DOHH2 (cell line): Measurements from ENCODE around the gene PPP2R5B.

Experiments
- H3F3A ChIP-seq: fragments of 200-600 bp; sonication (generic), shearing (Covaris generic); 2 replicates; pipeline ENCODE4 v1.6.0; 2016; ENCODE audit warnings: antibody characterized with exemption, mild to moderate bottlenecking; ENCODE audit not compliant: control insufficient read depth, insufficient read depth
- H3K27ac ChIP-seq: fragments of 200-600 bp; sonication (generic); 2 replicates; pipeline ENCODE4 v1.5.1; 2014; ENCODE audit warnings: low read depth, mild to moderate bottlenecking, low read length, moderate library complexity
- H3K27me3 ChIP-seq: fragments of 200-600 bp; sonication (generic); 2 replicates; pipeline ENCODE4 v1.6.1; 2014; ENCODE audit warnings: mild to moderate bottlenecking, low read length, mixed read lengths; ENCODE audit not compliant: control insufficient read depth
- H3K36me3 ChIP-seq: fragments of 200-600 bp; sonication (generic); 2 replicates; pipeline ENCODE4 v1.6.1; 2014; ENCODE audit warnings: mild to moderate bottlenecking, low read length, moderate library complexity, mixed read lengths; ENCODE audit not compliant: control insufficient read depth
- H3K4me1 ChIP-seq: fragments of 200-600 bp; sonication (generic); 2 replicates; pipeline ENCODE4 v1.6.1; 2014; ENCODE audit warnings: mild to moderate bottlenecking, low read length, mixed read lengths; ENCODE audit not compliant: control insufficient read depth
- H3K4me2 ChIP-seq: fragments of 200-600 bp; sonication (generic); 2 replicates; pipeline ENCODE4 v1.6.0; 2014; ENCODE audit warnings: mild to moderate bottlenecking, low read length, moderate library complexity
- H3K4me3 ChIP-seq: fragments of 200-600 bp; sonication (generic); 2 replicates; pipeline ENCODE4 v1.5.1; 2014; ENCODE audit warnings: mild to moderate bottlenecking, low read length, mixed read lengths
- H3K79me2 ChIP-seq: fragments of 200-600 bp; sonication (generic); 2 replicates; pipeline ENCODE4 v1.6.1; 2014; ENCODE audit warnings: mild to moderate bottlenecking, low read length, mixed read lengths; ENCODE audit not compliant: control insufficient read depth
- H3K9me2 ChIP-seq: fragments of 200-600 bp; sonication (generic); replicated peaks from 2 replicates; pipeline ENCODE4 v1.6.1; 2014; ENCODE audit warnings: mild to moderate bottlenecking, low read length, mixed read lengths; ENCODE audit not compliant: control insufficient read depth
- H3K9me3 ChIP-seq: fragments of 200-600 bp; sonication (generic); 2 replicates; pipeline ENCODE4 v1.6.1; 2014; ENCODE audit warnings: antibody characterized with exemption, low read length, mixed read lengths; ENCODE audit not compliant: control insufficient read depth, insufficient read depth
- H4K20me1 ChIP-seq: fragments of 200-600 bp; sonication (generic); 2 replicates; pipeline ENCODE4 v1.6.0; 2014; ENCODE audit warnings: low read depth, mild to moderate bottlenecking, antibody characterized with exemption, low read length, moderate library complexity; ENCODE audit not compliant: control insufficient read depth, insufficient read depth
- EZH2phosphoT487 ChIP-seq: fragments of 200-600 bp; sonication (generic); IDR thresholded peaks from 2 replicates; pipeline ENCODE4 v1.6.1; 2017; ENCODE audit warnings: borderline replicate concordance, mild to moderate bottlenecking, antibody characterized with exemption, low read length, moderate library complexity, mixed read lengths
- TF ChIP-seq, protein P1 (sequence below): fragments of 200-600 bp; sonication (generic); IDR thresholded peaks from one replicate; pipeline ENCODE4 v1.5.1; 2014; ENCODE audit warnings: antibody characterized with exemption, mild to moderate bottlenecking, low read depth, low read length; ENCODE audit not compliant: poor library complexity, severe bottlenecking

Gene PPP2R5B

DNA sequence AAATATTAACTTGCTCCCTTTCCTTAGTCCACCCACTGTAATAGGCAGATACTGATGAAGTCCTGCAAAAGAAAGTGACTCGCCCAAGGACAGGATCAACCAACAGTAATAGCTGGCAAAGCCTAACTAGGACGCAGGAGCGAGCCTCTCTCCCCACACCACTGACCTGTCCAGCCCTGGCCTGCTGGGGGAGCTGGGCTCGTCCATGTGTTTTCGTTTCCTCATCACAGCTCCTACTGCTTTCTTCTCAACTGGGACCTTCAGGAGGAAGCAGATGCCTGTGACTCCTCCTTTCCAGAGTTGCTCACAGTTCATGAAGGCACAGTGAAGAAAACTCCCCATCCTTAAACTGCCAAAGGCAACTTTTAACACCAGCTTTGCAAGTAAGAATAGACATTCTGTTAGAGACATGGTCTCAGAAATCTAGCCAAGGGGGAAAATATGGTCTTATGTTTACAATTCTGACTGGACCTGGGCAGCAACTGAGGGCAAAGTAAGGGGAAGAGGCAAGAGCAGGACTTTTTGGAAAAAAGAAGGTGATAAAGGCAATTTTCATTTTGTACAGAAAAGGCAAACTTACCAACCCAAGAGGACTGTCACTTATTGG is 22.8 kb downstream of the PPP2R5B start:
- H3K9me3 ChIP-seq, result no peaks in the 10 kb centered on the region
- H3K4me3 ChIP-seq, result no peak overlapping the region
- no peaks in the 10 kb centered on the region for H3K9me2 ChIP-seq
- H3K27me3 ChIP-seq, result no peaks in the 10 kb centered on the region
- no peak overlapping the region for H3K27ac ChIP-seq
- no peak overlapping the region for H3K4me2 ChIP-seq
- H4K20me1 ChIP-seq, result no peaks in the 10 kb centered on the region
- H3K36me3 ChIP-seq, result no peaks in the 10 kb centered on the region
- no peaks in the 10 kb centered on the region for H3K79me2 ChIP-seq
- no peaks in the 10 kb centered on the region; the same call in 1 of the 2 replicates for H3F3A ChIP-seq
- peaks cover 30% of the 10 kb centered on the region for H3K4me1 ChIP-seq
- TF ChIP-seq, protein P1, sequence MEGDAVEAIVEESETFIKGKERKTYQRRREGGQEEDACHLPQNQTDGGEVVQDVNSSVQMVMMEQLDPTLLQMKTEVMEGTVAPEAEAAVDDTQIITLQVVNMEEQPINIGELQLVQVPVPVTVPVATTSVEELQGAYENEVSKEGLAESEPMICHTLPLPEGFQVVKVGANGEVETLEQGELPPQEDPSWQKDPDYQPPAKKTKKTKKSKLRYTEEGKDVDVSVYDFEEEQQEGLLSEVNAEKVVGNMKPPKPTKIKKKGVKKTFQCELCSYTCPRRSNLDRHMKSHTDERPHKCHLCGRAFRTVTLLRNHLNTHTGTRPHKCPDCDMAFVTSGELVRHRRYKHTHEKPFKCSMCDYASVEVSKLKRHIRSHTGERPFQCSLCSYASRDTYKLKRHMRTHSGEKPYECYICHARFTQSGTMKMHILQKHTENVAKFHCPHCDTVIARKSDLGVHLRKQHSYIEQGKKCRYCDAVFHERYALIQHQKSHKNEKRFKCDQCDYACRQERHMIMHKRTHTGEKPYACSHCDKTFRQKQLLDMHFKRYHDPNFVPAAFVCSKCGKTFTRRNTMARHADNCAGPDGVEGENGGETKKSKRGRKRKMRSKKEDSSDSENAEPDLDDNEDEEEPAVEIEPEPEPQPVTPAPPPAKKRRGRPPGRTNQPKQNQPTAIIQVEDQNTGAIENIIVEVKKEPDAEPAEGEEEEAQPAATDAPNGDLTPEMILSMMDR, result no peak
- no peak for TF ChIP-seq EZH2phosphoT487

DNA sequence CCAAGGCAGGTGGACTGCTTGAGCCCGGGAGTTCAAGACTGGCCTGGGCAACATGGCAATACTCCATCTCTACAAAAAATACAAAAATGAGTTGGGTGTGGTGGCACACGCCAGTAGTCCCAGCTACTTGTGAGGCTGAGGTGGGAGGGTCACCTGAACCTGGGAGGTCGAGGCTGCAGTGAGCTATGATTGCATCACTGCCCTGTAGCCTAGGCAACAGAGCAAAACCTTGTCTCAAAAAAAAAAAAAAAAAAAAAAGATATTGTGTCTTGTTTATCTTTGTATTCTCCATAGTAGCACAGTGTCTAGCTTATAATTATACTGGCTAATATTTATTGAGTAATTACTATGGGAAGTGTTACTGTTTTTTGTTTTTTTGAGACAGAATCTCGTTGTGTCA is 27.0 kb downstream of the PPP2R5B start:
- Histone ChIP-seq H3K27ac (no peak overlapping the region), H3K4me2 (no peak overlapping the region), H3K36me3 (no peaks in the 10 kb centered on the region), H3K4me1 (peaks cover 7% of the 10 kb centered on the region), H3K9me2 (no peaks in the 10 kb centered on the region), H3F3A (no peaks in the 10 kb centered on the region; the same call in 1 of the 2 replicates), H3K4me3 (no peak overlapping the region), H3K79me2 (no peaks in the 10 kb centered on the region), H3K27me3 (no peaks in the 10 kb centered on the region), H3K9me3 (no peaks in the 10 kb centered on the region), H4K20me1 (no peaks in the 10 kb centered on the region)
- TF ChIP-seq, protein P1, result no peak
- no peak for TF ChIP-seq EZH2phosphoT487

DNA sequence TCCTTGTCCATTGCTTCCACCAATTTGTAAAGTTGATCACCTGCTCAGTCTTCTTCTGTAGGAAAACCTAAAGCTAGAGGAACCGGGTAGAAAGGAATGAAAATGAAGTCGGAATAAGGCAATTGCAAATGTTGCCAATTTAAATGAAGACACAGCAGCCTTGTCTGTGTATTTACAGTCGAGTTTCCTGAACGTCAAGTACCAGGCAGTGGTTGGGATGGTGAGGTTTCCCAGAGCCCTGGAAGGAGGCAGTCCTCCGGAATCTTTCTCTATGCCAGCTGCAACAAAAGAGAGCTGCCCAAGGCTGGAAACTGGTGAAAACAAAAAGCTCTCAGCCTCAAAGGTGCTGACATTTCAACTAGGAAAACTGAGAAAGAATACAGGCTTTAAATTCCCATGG is 29.7 kb downstream of the PPP2R5B start:
- H3K9me3 ChIP-seq, result no peaks in the 10 kb centered on the region
- no peaks in the 10 kb centered on the region; the same call in 1 of the 2 replicates for H3F3A ChIP-seq
- no peak overlapping the region for H3K4me2 ChIP-seq
- H3K36me3 ChIP-seq, result no peaks in the 10 kb centered on the region
- no peaks in the 10 kb centered on the region for H3K27me3 ChIP-seq
- TF ChIP-seq, protein P1, result no peak
- TF ChIP-seq EZH2phosphoT487, result no peak
- H3K4me1 ChIP-seq, result peaks cover 2% of the 10 kb centered on the region
- H3K4me3 ChIP-seq, result no peak overlapping the region
- H3K27ac ChIP-seq, result no peak overlapping the region
- H4K20me1 ChIP-seq, result no peaks in the 10 kb centered on the region
- H3K9me2 ChIP-seq, result no peaks in the 10 kb centered on the region
- H3K79me2 ChIP-seq, result no peaks in the 10 kb centered on the region
